ENCODE measurements around the gene DDX31.

DNA sequence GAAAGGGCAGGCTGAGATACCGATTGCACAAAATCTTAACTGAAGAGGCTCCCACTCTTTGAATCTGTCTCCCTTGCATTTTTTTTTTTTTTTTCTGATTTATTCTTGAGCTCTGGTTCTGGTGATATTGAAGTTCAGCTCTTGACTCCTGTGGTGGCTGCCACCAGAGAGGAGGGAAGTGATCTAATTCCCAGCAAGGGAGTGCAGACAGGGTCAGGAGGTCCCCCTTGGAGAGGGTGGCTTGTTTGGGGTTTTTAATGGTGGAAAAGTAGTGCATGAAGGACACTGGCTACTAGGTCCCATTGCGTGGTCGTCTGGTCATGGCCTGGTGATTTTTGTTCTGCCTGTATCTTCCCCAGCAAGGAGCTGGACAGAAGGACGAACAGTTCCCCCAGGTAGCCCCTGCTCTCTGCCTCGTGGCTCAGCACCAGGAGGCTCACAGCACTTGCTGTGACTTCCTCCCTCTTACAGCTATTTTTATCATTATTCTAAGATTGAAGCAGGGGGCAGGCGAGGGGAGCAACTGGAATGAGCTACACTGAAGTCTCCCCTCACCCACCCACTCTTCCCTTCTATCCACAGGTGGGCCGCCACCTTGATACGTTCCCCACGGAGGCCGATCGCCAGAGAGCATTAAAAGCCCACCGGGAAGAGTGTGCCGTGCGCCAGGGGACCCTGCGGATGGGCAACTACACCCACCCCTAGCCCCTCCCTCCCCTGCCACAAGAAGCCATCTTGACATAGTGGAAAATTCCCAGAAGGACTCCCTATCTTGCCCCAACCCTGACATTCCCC, 97.8 kb downstream of the DDX31 start:
- TF ChIP-seq, protein P1, sequence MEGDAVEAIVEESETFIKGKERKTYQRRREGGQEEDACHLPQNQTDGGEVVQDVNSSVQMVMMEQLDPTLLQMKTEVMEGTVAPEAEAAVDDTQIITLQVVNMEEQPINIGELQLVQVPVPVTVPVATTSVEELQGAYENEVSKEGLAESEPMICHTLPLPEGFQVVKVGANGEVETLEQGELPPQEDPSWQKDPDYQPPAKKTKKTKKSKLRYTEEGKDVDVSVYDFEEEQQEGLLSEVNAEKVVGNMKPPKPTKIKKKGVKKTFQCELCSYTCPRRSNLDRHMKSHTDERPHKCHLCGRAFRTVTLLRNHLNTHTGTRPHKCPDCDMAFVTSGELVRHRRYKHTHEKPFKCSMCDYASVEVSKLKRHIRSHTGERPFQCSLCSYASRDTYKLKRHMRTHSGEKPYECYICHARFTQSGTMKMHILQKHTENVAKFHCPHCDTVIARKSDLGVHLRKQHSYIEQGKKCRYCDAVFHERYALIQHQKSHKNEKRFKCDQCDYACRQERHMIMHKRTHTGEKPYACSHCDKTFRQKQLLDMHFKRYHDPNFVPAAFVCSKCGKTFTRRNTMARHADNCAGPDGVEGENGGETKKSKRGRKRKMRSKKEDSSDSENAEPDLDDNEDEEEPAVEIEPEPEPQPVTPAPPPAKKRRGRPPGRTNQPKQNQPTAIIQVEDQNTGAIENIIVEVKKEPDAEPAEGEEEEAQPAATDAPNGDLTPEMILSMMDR (IDR thresholded peaks at IDR 0.05) = no peak
- no peak for TF ChIP-seq POLR2AphosphoS5 (IDR thresholded peaks at IDR 0.05)
- TF ChIP-seq POLR2A (IDR thresholded peaks at IDR 0.05) = no peak
